ENCODE measurements around the gene NACA2.

GRCh38 chr17:61605692-61606091 lies 14.7 kb upstream of the NACA2 start:
- TF ChIP-seq POLR2A (IDR thresholded peaks at IDR 0.05; ENCODE audit: low read depth, low read length), result no peak
- no peak for TF ChIP-seq POLR2AphosphoS5 (IDR thresholded peaks at IDR 0.05; ENCODE audit: low read depth, low read length)
- no peak for TF ChIP-seq TAF1 (IDR thresholded peaks at IDR 0.05; ENCODE audit: low read depth, low read length)
- TF ChIP-seq POU2F2 (IDR thresholded peaks at IDR 0.05; ENCODE audit: low read depth, low read length), result no peak
- TF ChIP-seq SPI1 (IDR thresholded peaks at IDR 0.05; ENCODE audit: low read depth, low read length), result no peak
